NCI-H187 treated with DMSO at 0.1 percent for 48 hours (cell line): ENCODE measurements around the gene EEF1A2.

Experiments
- DNase-seq: peaks from one replicate; lab custom pipeline; 2025; lab: John Stamatoyannopoulos, UW

EEF1A2 gene

DNA sequence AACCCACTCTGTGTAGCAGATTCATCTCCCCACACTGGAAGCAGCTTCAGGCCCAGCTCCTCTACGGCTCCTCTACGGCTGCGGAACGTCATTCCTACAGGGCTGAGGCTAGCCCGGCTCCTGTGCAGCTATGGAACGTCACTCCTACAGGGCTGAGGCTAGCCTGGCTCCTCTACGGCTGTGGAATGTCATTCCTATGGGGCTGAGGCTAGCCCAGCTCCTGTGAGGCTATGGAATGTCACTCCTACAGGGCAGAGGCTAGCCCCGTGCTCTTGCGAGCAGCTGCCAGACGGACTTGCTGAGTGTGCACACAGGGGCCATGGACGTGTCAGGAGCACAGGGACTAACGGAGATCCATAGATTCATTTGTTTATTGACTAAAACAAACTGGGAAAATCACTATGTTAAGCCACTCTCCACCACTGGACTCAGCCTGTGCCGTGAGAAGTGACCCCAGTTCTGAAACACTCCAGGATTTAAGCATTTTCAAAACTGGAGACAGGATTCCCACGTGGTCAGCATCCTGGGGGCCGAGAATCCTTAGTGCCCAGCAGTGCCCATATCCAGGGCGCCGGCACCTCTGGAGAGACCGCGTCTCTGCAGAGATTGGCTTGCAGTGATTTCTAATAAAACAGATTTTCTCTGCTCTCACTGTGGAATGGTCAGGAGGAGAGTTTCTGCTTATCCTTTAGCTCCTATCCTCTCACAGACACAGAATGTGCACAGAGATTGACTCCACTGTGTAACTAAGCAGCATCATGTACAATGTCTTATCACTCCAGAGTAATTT, 31.4 kb downstream of the EEF1A2 start:
- DNase-seq = no peak

DNA sequence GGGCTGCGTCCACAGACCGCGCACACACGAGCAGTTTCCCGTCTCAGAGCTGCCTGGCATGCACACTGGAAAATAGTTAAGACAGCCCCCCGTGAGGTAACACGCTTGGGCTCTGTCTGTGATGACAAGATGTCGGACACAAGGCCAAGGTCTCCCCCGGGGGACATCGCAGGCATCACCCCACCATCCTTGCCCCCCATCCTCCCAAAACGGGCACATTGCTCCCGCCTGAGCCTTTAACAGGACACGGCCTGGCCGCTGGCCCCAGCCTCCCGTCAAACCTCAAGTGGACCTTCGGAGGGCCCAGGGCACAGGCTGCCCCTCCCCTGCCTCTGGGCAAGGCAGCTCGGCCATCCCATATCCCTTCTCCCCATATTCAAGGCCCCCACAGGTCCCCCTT, 32.0 kb downstream of the EEF1A2 start:
- DNase-seq = no peak

DNA sequence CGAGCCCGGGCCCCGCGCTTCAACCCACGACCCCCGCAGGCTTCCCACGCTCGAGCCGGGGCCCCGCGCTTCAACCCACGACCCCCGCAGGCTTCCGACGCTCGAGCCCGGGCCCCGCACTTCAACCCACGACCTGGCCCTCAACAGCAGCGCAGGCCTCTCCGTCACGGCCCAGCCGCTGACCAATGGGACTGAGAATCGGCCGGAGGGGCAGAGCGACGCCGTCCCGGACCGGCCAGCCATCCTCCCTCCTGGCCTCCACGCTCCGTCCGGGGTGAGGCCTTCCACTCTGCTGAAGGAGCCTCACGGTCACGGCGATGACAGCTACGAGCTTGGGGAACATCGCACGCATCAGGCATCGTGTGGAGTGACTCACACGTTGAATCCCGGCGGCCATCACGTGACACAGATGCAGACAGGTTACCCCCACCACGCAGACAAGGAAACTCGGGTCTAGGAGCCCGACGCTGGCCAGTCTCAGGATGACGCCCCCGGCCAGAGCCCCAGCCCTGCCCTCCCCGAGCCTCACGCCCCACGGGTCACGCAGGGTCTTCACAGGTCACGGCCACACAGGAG, 32.5 kb downstream of the EEF1A2 start:
- DNase-seq = no peak

DNA sequence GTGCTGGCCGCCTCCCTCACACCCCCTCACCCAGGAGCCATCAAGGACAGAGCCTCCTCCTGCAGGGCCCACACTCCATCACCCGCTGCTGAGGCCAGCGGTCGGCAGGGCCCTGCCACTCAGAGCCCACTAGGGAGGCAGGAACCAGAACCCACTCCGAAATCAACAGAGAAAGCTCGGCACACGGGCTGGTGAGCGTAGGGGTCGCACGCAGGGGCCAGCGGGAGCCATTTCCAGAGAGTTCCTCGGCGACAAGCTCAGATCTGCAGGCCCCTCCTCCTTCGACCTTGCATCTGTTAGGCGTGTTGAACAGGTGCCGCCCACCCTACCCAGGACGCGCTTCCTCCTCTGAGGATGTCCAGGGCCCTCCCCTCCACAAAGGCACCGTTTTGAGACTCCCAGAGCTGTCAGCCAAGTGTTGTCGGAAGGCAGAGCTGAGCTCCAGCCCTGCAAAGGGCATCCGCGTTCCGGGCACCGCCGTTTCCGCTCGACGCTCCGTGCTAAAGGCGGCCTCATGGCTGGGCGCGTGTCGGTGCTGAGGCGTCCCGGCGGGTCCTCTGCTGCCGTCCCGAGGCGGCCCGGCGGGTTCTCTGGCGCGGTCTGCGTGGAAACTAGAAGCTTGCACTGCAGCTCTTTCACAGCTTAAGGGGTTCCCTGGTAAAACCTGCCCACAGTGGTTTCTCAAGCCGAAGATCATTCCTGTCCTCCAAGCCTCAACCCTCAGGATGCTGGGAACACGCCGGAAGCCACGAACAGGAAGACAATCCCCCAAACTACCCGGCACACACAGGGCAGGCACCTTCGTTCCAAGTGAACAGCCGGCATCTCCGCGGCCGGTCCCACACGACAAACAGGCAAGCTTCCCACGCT, 33.3 kb downstream of the EEF1A2 start:
- no peak for DNase-seq

DNA sequence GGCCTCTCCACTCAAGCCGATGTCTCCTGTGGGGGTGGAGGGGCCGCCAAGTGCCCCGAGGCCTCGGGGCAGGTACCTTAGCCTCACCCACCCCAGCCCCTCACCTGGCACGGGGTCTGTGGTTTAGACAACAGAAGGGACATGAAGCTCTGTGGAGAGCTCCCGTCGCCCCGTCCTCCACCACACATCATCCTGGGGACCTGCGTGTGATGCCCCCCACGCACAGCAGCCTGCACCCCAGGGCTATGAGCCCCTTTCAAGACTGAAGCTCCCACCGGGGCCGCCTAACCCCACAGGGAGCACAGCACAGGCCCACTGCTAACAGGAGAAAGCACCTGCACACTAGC, 34.6 kb downstream of the EEF1A2 start:
- no peak for DNase-seq

DNA sequence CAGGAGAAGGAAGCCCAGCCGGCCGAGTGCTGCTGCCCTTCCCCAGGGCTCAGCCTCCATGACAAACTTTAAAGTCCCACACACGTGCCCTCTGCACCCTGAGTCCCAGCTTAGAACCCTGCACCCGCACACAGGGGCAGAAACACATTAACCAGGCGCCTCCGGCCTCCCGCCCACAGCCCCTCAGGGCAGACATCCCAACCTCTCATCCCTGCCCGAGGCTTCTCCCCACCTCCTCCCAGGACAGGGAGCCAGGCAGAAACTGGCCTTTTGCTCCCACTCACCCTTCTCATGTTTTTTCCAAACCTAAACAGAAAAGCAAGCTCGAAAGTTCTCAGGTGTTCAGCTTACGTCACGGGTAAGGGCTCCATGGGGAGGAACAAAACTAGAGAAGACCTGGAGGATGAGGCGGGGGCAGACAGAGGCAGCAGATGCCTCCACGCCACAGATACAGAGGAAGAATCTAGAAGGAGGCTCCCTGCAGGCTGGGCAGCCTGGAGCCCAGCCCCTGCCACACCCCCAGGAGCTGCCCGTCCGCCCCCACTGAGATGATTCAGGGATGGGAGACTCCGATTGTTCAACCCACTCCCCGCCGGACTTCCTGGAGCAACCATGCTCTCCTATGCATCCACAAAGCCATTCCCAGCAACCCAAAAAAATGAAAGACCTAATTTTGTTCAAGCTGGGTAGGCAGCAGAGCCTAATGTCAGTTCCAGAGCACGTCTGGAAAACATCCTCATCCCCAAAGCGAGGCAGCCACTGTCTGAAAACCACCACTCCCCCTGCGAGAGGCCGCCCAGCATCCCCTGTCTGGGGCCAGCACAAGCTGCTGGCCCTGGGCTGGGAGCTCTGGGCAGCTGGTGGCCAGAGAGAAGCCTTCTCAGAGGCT, 35.2 kb downstream of the EEF1A2 start:
- no peak for DNase-seq

DNA sequence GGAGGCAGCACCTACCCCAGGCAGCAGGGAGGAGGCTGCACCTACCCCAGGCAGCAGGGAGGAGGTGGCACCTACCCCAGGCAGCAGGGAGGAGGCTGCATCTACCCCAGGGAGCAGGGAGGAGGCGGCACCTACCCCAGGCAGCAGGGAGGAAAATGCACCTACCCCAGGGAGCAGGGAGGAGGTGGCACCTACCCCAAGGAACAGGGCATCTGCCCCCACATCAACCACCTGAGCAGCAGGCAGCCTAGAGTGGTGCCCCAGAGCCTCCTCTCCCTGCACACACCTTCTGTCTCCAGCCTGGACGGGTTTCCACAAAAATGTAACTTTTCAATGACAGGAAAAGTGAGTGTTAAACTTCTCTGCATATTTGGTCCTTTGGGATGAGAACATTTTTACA, 36.6 kb downstream of the EEF1A2 start:
- DNase-seq = no peak

DNA sequence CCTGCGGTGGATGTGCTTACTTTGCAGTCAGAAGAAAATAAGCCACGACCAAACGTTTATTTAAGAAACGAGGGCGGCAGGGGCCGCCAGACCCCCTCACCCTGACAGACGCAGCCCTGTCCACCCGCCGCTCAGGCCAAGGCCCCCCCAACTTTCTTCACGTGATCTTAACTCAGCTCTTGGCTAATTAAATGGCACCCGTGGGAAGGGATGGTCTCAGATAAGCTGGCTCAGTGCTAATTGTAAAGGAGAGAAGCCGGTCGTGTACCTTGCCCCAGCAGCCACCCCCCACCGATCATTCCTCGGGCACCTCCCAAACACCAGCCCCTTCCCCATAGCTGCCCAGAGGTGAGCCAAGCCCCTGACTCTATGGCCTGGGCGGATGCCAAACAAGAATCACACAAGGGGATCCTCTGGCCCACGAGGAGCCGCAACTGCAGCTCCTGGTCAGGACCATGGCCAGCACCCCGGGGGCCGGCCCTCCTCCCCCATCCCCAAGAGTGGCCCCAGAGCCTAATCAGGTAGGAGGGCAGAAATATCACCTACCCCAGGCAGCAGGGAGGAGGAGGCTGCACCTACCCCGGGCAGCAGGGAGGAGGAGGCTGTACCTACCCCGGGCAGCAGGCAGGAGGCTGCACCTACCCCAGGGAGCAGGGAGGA, 37.6 kb downstream of the EEF1A2 start:
- no peak for DNase-seq

DNA sequence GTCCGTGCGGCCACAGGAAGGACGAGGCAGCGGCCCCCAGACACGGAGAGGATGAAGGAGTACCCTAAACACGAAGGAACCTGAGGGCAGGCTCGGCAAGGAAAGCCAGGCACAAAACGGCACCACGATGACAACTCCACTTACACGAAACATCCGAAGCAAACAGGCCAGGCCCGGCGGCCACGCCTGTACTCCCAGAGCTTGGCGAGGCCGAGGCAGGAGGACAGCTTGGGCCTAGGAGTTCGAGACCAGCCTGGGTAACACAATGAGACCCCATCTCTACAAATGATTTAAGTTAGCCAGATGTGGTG, 39.9 kb downstream of the EEF1A2 start:
- no peak for DNase-seq

DNA sequence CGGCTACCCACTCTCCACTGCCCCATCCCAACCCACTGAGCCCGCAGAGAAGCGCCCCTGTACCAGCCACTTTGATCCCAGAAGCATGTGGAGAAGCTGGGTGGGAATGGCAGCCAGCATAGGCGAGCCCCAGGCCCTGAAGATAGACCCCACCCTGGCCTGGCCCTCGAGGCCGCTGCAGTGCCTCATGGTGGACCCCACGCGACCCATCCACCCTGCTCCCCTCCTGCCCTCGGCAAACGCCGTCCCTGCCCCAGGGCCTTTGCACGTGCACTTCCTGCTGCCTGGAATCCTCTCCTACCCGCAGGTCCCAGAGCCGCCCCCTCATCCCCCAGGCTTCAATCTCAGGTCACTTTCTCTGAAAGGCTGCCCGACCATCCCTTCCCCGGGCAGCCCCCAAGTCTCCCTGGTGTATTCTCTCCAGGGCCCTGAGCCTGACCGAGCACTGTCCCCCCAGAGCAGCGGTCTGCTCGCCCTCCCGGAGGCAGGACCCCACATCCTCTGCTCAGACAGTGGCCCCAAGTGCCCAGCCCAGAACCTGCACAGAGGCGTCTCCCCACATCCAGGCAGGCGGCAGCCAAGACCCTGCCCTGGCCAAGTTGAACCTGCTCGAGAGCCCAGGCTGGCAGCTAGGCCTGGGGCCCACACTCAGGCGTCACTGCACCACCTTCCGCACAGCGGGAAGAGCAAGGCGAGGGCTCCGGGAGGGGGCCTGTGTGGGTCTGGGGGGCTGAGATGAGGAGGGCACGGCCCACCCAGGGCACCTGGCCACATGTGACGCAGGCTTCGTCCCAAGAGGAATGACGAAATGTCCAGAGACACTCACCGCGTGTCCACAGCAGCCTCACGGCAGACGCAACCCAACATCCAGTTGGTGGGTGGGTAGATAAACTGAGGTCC, 40.5 kb downstream of the EEF1A2 start:
- DNase-seq = no peak

DNA sequence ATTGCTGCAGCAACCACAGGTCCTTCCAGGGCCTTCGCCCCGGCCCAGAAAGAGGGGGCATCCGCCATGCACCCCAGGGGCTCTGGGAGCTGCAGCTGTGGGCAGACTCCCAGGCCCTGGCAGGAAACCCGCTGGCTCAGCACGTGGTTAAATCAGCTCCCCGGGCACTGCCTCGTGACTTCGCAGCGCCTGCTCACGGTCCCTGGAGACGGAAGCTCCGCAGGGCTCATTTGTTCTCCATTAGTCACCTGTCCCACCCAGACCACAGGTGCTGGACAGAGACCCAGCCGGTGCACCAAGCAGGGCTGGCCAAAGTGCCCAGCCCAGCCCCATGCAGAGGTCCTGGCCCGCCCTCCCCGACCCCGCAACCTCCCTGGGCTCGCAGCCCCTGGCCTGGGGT, 41.1 kb downstream of the EEF1A2 start:
- no peak for DNase-seq

DNA sequence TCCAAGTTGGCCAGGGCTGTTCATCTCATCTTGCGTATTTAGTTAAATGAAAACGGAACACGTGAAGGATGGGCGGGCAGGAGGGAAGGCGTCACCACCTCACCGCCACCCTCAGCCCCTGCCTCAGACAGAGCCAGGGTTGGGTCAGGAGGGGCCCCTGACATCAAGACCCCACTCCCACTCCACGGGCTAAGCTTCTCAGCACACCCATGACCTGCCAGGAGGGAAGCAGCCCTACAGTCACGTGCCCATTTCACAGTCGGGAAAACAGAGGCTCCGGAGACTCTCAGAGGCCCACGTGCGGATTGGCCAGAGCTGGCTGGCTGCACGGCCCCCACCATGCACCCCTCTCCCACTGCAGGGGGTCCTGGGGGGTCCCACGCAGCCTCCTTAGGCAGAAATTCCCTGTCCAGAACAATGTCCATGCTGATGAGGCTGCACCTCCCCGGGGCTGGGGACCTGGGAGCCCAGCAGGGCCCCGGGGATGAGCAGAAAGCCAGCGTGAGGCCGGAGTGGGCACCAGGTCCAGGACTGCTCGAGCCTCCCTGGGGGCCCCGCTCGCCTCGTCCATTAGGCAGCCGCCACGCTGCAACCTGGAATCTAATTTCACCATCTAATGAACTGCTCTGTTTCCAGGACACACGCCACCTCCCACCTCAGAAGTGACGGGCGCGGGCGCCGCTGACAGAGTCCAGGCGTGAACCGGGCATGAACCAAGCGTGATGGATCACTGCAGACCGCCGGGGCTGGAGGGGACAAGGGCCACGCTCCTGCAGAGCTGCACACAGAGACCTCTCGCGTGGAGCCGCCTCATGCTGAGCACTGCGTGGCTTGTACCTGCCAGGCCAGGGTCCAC, 42.2 kb downstream of the EEF1A2 start:
- DNase-seq = no peak

DNA sequence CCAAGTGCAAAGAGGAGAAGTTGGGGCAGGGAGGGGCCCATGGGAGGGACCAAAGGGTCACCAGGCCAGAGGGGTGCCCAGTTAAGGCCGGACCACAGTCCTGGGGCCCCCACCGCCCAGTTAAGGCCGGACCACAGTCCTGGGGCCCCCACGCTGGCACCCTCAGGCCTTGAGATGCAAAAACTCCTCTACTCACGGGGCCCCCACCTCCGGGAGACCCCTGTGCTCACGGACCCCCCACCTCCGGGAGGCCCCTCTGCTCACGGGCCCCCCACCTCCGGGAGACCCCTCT, 43.4 kb downstream of the EEF1A2 start:
- no peak for DNase-seq

DNA sequence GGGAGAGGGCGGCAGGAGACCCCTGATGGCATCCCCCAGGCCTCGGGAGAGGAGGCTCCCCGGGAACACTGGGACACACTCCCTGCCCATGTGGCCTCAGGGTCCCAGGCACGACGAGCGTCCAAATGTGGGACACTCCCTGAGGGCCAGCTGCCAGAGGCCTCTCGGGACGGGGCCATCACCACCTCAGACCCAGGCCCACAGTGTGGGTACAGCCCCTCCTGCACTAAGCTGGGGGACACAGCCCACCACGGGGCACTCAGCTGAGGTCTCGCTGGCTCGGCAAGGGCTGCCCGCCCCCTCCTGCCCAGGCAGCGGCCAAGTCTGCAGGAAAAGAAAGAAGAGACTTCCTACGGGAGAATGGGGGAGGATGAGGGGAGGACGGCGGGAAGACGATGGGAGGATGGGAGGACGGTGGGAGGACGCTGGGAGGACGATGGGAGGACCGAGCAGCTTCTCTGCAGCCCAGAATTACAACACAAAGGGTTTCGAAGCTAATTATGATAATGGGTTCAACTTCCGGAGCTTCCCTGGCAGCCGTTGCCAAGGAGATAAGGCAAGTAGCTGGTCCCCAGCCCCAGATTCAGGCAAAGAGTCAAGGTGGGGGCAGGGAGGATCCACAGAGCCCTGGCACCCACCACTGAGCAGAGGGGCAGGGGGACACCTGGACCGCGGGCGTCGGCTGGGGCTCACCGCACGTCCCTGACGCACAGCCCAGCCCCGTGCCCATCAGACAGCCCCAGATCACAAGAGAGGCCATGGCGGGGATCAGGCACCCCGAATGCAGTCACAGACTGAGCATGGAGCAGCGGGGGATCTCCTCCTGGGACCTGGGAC, 43.9 kb downstream of the EEF1A2 start:
- DNase-seq = no peak

DNA sequence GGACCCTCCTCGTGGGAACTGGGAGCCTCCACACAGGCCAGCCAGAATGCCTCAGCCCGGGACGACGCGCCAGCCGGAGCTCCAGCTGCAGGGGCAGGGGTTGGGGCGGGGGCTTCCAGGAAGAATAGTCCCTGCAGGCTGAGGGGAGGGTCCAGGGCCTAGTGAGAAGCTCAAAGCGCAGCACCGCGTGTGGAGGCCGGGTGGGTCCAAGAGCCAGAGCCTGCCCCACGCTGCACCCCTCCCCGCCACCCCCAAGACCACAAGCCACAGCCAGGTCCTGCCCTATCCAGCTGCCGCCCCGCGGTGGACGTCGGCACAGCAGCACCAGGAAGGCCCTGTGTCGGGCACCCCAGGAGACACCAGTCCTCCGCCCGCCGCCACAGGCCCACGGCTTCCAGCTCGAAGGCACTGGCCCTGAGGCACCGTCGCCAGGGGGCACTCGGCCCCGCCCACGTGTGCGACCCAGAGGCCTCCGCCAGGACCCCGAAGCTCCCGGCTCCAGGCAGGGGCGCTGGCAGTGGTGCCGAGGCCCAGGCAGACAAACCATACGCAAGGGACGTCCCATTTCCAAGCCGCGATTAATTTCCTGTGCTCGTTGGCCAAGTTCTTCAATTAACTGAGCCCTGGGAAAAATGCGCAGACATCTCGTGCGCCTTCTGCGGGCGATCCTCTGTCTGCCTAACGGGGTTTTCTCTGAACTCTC, 45.9 kb downstream of the EEF1A2 start:
- DNase-seq = no peak

DNA sequence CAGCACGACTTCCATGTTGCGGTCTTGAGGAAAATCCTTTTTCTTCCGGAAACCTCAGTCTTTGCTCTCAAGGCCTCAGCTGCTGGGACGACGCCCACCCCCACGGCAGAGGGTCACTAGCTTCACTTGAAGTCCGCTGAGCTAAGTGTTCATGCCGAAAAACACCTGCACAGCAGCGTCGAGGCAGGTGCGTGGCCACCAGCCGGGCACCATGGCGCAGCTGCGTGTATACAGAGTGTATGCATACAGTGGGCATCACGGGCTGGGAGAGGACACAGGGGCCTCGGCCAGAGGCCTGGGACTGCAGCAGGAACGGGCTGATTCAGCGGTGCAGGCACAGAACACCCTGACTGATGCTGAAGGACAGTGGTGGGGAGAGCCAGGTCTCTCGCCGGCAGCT, 46.5 kb downstream of the EEF1A2 start:
- DNase-seq = no peak

DNA sequence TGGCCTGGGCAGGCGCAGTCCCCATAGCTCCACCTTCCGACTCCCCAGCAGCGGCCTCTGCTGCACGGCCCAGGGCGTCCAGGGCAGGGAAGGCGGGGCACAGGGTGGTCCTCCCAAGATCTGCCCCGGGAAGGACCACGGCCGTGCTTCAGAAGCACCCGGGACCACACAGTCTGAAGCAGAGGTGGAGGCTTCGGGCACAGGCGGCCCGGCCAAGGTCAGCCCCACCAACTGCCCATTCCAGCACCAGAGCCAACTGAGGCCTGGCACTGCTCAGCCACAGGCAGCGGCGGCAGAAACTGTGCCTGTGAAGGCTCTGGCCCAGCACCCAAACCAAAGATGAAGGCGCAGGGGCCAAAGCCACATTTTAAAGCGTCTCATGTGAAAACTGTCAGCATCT, 47.1 kb downstream of the EEF1A2 start:
- DNase-seq = no peak
